ENCODE data around the gene OPRM1.
"Not testable (repeated sequence)": the region's sequence is repeated elsewhere in the genome, so short reads cannot be mapped to it uniquely, and the experiment has no call there.

Gene OPRM1

GRCh38 chr6:154039231-154039842 is at the start of gene OPRM1:
Gene OPRM1, plus strand, starts transcription at chr6:154039240. Its CDS starts 305 bp downstream, at chr6:154039545.
- no peak for DNase-seq

- DNase-seq = no peak
Measured at GRCh38 chr6:153989989-153990388, 49.1 kb upstream of the OPRM1 start.

- DNase-seq = no peak
Measured at GRCh38 chr6:153994004-153994403, 45.0 kb upstream of the OPRM1 start.

DNA sequence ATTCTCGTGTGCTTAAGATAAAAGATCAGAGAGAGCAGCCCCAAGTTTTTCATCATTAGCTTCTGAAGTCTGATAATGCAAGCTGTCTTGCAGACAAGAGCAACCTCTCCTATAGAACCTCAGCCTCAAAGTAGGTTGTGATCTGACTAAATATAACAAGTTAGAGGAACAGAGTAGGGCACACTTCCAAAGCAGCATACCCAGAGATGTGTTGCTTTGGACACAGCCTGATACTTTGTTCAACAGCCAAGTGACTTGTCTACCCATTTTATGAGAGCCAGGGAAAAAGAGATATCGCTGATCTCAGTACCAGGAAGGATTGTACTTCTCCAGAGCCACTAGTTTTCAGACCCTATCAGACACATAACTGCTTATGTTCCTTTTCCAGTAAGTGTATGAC is 44.2 kb upstream of the OPRM1 start:
- no peak for DNase-seq

GRCh38 chr6:153997221-153997620 is 41.8 kb upstream of the OPRM1 start:
- no peak for DNase-seq

GRCh38 chr6:154001494-154002285 is 37.4 kb upstream of the OPRM1 start:
- no peak for DNase-seq

DNA sequence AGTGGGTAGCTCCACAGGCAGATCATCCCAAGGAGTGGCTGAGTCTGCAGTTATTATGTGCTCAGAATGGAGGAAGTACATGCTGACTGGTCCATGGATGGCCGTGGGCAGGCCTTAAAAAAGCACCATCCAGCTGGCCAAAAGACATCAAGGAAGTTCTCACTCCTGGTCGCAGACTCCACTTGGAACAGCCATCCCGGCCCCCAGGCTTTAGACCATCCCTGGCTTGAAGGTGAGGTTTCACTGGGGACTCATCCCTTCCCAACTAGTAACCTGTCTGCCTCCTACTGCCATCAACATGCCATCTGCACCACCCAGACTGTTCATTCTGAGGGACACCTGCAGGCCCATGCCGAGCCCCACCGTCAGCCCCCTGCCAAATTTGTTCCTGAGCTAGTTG is 36.1 kb upstream of the OPRM1 start:
- DNase-seq = no peak

GRCh38 chr6:154010371-154010770 is 28.7 kb upstream of the OPRM1 start:
- no peak for DNase-seq

DNA sequence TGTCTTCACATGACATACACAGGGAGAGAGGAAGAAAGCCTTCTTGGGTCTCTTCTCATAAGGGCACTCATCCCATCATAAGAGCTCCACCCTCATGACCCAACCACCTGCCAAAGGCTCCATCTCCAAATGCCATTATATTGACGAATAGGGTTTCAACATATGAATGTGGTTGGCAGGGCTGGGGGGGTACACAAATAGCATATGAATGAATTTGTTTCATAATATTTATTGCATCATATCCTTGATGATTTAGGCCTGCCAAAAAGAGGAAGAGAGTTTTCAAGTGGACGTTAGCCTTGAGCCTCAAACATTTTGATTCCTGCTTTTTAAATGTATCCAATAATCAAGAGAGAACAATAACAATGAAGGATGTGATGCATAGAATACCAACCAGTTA is 26.2 kb upstream of the OPRM1 start:
- DNase-seq = no peak

GRCh38 chr6:154017786-154018185 is 21.3 kb upstream of the OPRM1 start:
- DNase-seq = no peak

GRCh38 chr6:154030646-154031045 is 8.4 kb upstream of the OPRM1 start:
- no peak for DNase-seq

- no peak for DNase-seq
Measured at GRCh38 chr6:154041001-154041400, 2.0 kb downstream of the OPRM1 start.

- no peak for DNase-seq
Measured at GRCh38 chr6:154053141-154053540, 14.1 kb downstream of the OPRM1 start.

DNA sequence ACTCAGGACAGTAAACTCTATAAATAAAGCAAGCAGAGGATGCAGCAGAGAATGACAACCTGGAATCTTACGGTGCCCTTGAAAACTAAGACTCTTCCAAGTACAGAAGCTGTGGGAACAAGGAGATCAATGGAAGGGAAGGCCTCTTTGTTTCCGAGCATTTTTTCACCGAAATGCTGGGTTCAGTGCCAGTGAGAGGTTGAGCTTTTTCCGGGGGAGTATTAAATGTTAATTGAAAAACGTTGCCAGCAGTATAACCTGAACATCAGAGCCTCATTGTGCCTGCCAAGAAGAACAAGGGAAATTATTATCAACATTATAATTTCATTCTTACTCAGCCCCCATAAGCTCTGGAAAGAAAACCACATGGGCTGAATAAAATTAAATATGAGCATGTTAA is 17.5 kb downstream of the OPRM1 start:
- no peak for DNase-seq

DNA sequence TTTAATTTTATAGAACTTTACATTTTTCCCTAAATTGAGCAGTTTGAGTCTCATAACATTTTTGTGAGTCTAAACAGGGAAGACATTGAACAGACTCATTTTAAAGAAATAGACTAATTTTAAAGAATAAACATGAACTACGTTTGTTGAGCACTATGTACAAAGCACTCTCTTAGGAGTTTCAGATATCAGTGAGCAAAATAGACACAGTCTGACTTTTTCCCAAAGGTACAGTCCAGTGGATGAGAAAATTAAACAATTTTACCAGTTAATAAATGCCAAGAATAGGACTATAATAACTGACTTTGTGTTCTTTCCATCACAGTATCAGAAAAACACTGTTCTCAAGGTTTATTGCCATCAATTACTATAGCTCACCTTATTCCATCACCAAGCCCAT is 18.1 kb downstream of the OPRM1 start:
- DNase-seq = no peak

- DNase-seq = no peak
Measured at GRCh38 chr6:154058963-154059680, 20.1 kb downstream of the OPRM1 start.

DNA sequence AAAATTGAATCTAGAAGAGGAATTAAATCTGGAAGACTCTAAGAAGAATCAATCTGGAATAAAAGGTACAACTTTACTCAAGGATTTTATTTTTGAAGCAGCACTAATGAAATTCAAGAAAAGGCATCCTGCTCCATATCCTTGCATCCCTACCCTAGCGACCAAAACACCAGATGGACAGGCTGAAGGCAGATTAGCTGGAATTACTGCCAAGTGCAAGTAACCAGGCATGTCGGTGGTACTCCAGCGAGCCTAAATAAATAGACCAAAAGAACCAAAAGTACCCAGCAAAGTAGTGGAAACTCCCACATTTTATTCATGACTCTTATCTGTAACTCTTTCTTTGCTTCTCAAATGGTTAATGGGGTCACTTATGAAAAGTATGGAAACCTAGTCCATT is 21.0 kb downstream of the OPRM1 start:
- DNase-seq = no peak

DNA sequence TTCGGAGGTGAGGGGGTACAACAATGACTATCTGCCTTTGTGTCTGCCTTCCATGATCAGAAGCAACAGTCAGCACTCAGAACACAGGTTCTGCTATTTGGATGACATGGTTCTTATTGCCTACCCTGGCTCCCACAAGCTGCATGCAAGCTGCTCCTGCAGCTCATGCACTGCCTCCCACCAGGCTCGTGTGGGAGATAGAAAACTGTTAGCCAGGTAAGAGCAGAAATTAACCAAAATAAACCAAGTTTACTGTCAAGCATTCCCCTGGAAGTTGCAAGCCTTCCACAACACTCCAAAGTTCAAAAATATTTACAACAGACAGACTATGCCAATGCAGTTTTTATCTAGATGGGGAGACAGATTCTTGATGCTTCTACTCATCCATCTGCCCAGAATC is 31.0 kb downstream of the OPRM1 start:
- DNase-seq = no peak

DNA sequence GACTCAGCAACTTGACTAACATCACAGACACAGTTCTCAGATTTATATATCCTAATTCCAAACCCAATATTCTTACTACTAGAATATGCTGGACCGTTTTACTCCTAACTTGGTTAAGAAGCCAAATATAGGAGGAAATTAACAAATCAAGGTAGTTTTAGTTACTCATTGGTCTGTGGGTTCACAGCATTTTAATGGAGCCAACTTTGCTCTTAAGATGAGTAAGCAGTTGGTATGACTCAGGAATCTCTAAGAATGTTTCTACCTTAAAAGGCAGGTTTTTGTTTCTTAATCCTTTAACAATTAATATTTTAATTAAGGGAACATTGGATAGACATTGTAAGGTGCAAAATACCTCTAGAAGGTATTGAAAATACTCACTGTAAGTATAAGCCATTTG is 31.6 kb downstream of the OPRM1 start:
- no peak for DNase-seq

- DNase-seq = no peak
Measured at GRCh38 chr6:154071236-154071635, 32.2 kb downstream of the OPRM1 start.

DNA sequence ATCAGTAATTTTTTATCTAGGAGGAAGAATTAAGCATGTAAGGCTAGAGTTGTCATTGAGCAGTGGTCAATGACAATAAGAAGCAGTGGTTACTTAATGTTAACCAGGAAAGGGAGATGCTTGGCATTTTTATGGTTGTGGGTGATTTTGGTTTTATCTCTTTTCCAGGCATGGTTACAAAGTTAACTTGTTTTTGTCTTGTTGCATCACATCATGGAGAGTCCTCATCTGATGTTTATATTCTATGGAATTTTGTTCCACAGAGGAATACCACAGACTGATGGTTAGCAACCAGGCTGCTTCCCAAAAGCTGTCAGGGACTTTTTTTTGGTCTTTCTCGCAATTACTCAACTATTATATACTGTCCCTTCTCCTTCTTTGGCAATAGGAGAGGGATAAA is 32.7 kb downstream of the OPRM1 start:
- DNase-seq = no peak

- not testable (repeated sequence) for DNase-seq
Measured at GRCh38 chr6:154078596-154078995, 39.6 kb downstream of the OPRM1 start.

GRCh38 chr6:154080461-154081189 is 41.6 kb downstream of the OPRM1 start:
- DNase-seq = no peak
